HK-2 (cell line): ENCODE data around the gene ZNF763.
"Not testable (repeated sequence)": the region's sequence is repeated elsewhere in the genome, so short reads cannot be mapped to it uniquely, and the experiment has no call there.

Experiments
- DNase-seq: peaks from one replicate; pipeline ENCODE4 v3.0.0-alpha.2; 2018; ENCODE audit not compliant: unreplicated experiment

The ZNF763 gene

GRCh38 chr19:11964858-11965645 is at the start of gene ZNF763:
TSS of gene ZNF763 (plus strand) at chr19:11965040. CDS start at chr19:11965209, 169 bp downstream.
- peak; percentile 91 for DNase-seq

- DNase-seq, result no peak
These were observed 42.9 kb upstream of the ZNF763 start for GRCh38 chr19:11921852-11922495.

GRCh38 chr19:11924886-11925650 is 39.8 kb upstream of the ZNF763 start, which contains the start of gene ZNF700:
TSS of gene ZNF700 (plus strand) at chr19:11925107. CDS start at chr19:11925211, 104 bp downstream.
- DNase-seq, result peak; percentile 94

- DNase-seq, result not testable (repeated sequence)
These were observed 39.1 kb upstream of the ZNF763 start for GRCh38 chr19:11925651-11926187.

- no peak for DNase-seq
These were observed 37.6 kb upstream of the ZNF763 start for GRCh38 chr19:11927227-11927626.

GRCh38 chr19:11931051-11931450 is 33.8 kb upstream of the ZNF763 start:
- DNase-seq, result no peak

- no peak for DNase-seq
These were observed 33.3 kb upstream of the ZNF763 start for GRCh38 chr19:11931513-11931912.

GRCh38 chr19:11935829-11936228 is 29.0 kb upstream of the ZNF763 start:
- DNase-seq, result not testable (repeated sequence)

GRCh38 chr19:11938383-11938782 is 26.5 kb upstream of the ZNF763 start:
- DNase-seq, result not testable (repeated sequence)

GRCh38 chr19:11941361-11941887 is 23.4 kb upstream of the ZNF763 start:
- DNase-seq, result not testable (repeated sequence)

- no peak for DNase-seq
These were observed 22.6 kb upstream of the ZNF763 start for GRCh38 chr19:11942008-11942842.

GRCh38 chr19:11942843-11943108 is 22.1 kb upstream of the ZNF763 start:
- DNase-seq, result no peak

GRCh38 chr19:11944656-11945055 is 20.2 kb upstream of the ZNF763 start:
- no peak for DNase-seq

GRCh38 chr19:11948646-11949045 is 16.2 kb upstream of the ZNF763 start:
- no peak for DNase-seq

- DNase-seq, result no peak
These were observed 15.6 kb upstream of the ZNF763 start for GRCh38 chr19:11949201-11949600.

GRCh38 chr19:11949614-11950080 is 15.2 kb upstream of the ZNF763 start:
- DNase-seq, result not testable (repeated sequence)

GRCh38 chr19:11950312-11950711 is 14.5 kb upstream of the ZNF763 start:
- no peak for DNase-seq

- DNase-seq, result peak; percentile 56
These were observed 1.1 kb upstream of the ZNF763 start for GRCh38 chr19:11963566-11964355.

GRCh38 chr19:11964496-11964857 is 363 bp upstream of the ZNF763 start:
- no peak for DNase-seq

- DNase-seq, result no peak
These were observed 5.3 kb downstream of the ZNF763 start for GRCh38 chr19:11970174-11970573.
